ENCODE measurements around the gene FTO.

FTO gene

GRCh38 chr16:53782148-53782547 is 78.2 kb downstream of the FTO start:
- DNase-seq (ENCODE audit: low read depth in 3 of 3), result no peak

- DNase-seq (ENCODE audit: low read depth in 3 of 3), result no peak
Measured at GRCh38 chr16:53784291-53784690, 80.3 kb downstream of the FTO start.

GRCh38 chr16:53785044-53785443 is 81.1 kb downstream of the FTO start:
- DNase-seq (ENCODE audit: low read depth in 3 of 3), result no peak

GRCh38 chr16:53785916-53786315 is 82.0 kb downstream of the FTO start:
- DNase-seq (ENCODE audit: low read depth in 3 of 3), result no peak

GRCh38 chr16:53787423-53787822 is 83.5 kb downstream of the FTO start:
- no peak for DNase-seq (ENCODE audit: low read depth in 3 of 3)

GRCh38 chr16:53789137-53789536 is 85.2 kb downstream of the FTO start:
- no peak for DNase-seq (ENCODE audit: low read depth in 3 of 3)

- DNase-seq (ENCODE audit: low read depth in 3 of 3), result no peak
Measured at GRCh38 chr16:53792161-53792951, 88.4 kb downstream of the FTO start.

GRCh38 chr16:53803451-53803850 is 99.5 kb downstream of the FTO start:
- DNase-seq (ENCODE audit: low read depth in 3 of 3), result no peak

- DNase-seq (ENCODE audit: low read depth in 3 of 3), result no peak
Measured at GRCh38 chr16:53803998-53804397, 100.0 kb downstream of the FTO start.

- no peak for DNase-seq (ENCODE audit: low read depth in 3 of 3)
Measured at GRCh38 chr16:53804467-53804866, 100.5 kb downstream of the FTO start.

- no peak for DNase-seq (ENCODE audit: low read depth in 3 of 3)
Measured at GRCh38 chr16:53805113-53805512, 101.2 kb downstream of the FTO start.

GRCh38 chr16:53805752-53806151 is 101.8 kb downstream of the FTO start:
- no peak for DNase-seq (ENCODE audit: low read depth in 3 of 3)

- DNase-seq (ENCODE audit: low read depth in 3 of 3), result no peak
Measured at GRCh38 chr16:53809088-53809932, 105.4 kb downstream of the FTO start.

GRCh38 chr16:53812914-53813313 is 109.0 kb downstream of the FTO start:
- DNase-seq (ENCODE audit: low read depth in 3 of 3), result no peak

- DNase-seq (ENCODE audit: low read depth in 3 of 3), result no peak
Measured at GRCh38 chr16:53814801-53815200, 110.8 kb downstream of the FTO start.

- no peak for DNase-seq (ENCODE audit: low read depth in 3 of 3)
Measured at GRCh38 chr16:53816211-53816836, 112.4 kb downstream of the FTO start.

GRCh38 chr16:53817117-53817755 is 113.3 kb downstream of the FTO start:
- DNase-seq (ENCODE audit: low read depth in 3 of 3), result no peak

- DNase-seq (ENCODE audit: low read depth in 3 of 3), result no peak
Measured at GRCh38 chr16:53817812-53818550, 114.0 kb downstream of the FTO start.

GRCh38 chr16:53821487-53821886 is 117.5 kb downstream of the FTO start:
- DNase-seq (ENCODE audit: low read depth in 3 of 3), result no peak

- DNase-seq (ENCODE audit: low read depth in 3 of 3), result no peak
Measured at GRCh38 chr16:53821957-53822625, 118.1 kb downstream of the FTO start.
